ENCODE results near the gene OR3A1. TPM values are rescaled to one million over a fixed set of nuclear protein-coding genes. Genes with fewer than 3 reads are reported as not detected.
"Not testable (repeated sequence)": the region's sequence is repeated elsewhere in the genome, so short reads cannot be mapped to it uniquely, and the experiment has no call there.

The OR3A1 gene
- total RNA-seq = 0.18 and 0.34 TPM in 2 replicates

- TF ChIP-seq CTCF (IDR thresholded peaks at IDR 0.05) = no peak
- peaks cover 4% of the 10 kb centered on the region for H3K9me3 Mint-ChIP-seq
- no peak within 1 kb of the TSS for H3K4me3 Mint-ChIP-seq
- H3K27ac Mint-ChIP-seq = no peak within 1 kb of the TSS
- CTCF ChIA-PET = no interaction called here
- ATAC-seq (ENCODE audit: low read depth) = no peak
- intact Hi-C loops (cut with micrococcal nuclease) = no loop called here
- H3K27me3 Mint-ChIP-seq = peaks cover 3% of the 10 kb centered on the region
- no peaks in the 10 kb centered on the region for H3K36me3 Mint-ChIP-seq (ENCODE audit: low read depth)
- H3K4me1 Mint-ChIP-seq = no peaks in the 10 kb centered on the region
- POLR2A ChIA-PET = no interaction called here
- no peak for DNase-seq
Observed at GRCh38 chr17:3298260-3298659, at the start of gene OR3A1. TSS of gene OR3A1 (minus strand) at chr17:3298360. CDS start at chr17:3292582, 5,778 bp downstream.

- Mint-ChIP-seq H3K27me3 (peaks cover 28% of the 10 kb centered on the region), H3K4me1 (peaks cover 13% of the 10 kb centered on the region)
- DNase-seq; CTCF ChIA-PET; ATAC-seq (ENCODE audit: low read depth); H3K27ac Mint-ChIP-seq; intact Hi-C loops (cut with micrococcal nuclease); H3K36me3 Mint-ChIP-seq (ENCODE audit: low read depth); POLR2A ChIA-PET; H3K9me3 Mint-ChIP-seq; H3K4me3 Mint-ChIP-seq: not testable (repeated sequence)
Observed at GRCh38 chr17:3342782-3343181, 44.6 kb upstream of the OR3A1 start.

- H3K27me3 Mint-ChIP-seq = peaks cover 11% of the 10 kb centered on the region
- CTCF ChIA-PET = no interaction called here
- peaks cover 13% of the 10 kb centered on the region for H3K4me1 Mint-ChIP-seq
- no peaks in the 10 kb centered on the region for H3K36me3 Mint-ChIP-seq (ENCODE audit: low read depth)
- peaks cover 5% of the 10 kb centered on the region for H3K9me3 Mint-ChIP-seq
- no peak for TF ChIP-seq CTCF (IDR thresholded peaks at IDR 0.05)
- intact Hi-C loops (cut with micrococcal nuclease) = no loop called here
- POLR2A ChIA-PET = no interaction called here
- no peak for DNase-seq
- no peak for ATAC-seq (ENCODE audit: low read depth)
- no peak overlapping the region for H3K4me3 Mint-ChIP-seq
- H3K27ac Mint-ChIP-seq = no peak overlapping the region
Observed at GRCh38 chr17:3335876-3336275, 37.7 kb upstream of the OR3A1 start.

GRCh38 chr17:3318336-3318735, 20.2 kb upstream of the OR3A1 start:
- intact Hi-C loops (cut with micrococcal nuclease) = no loop called here
- H3K27ac Mint-ChIP-seq = no peak overlapping the region
- H3K4me1 Mint-ChIP-seq = peaks cover 7% of the 10 kb centered on the region
- ChIA-PET CTCF (no interaction called here), POLR2A (no interaction called here)
- ATAC-seq (ENCODE audit: low read depth) (no peak), DNase-seq (no peak)
- H3K9me3 Mint-ChIP-seq = no peaks in the 10 kb centered on the region
- no peaks in the 10 kb centered on the region for H3K36me3 Mint-ChIP-seq (ENCODE audit: low read depth)
- no peaks in the 10 kb centered on the region for H3K27me3 Mint-ChIP-seq
- no peak for TF ChIP-seq CTCF (IDR thresholded peaks at IDR 0.05)
- H3K4me3 Mint-ChIP-seq = no peak overlapping the region

GRCh38 chr17:3316836-3317235, 18.7 kb upstream of the OR3A1 start:
- no peak for TF ChIP-seq CTCF (IDR thresholded peaks at IDR 0.05)
- no peaks in the 10 kb centered on the region for H3K27me3 Mint-ChIP-seq
- ChIA-PET CTCF (no interaction called here), POLR2A (no interaction called here)
- no peaks in the 10 kb centered on the region for H3K9me3 Mint-ChIP-seq
- intact Hi-C loops (cut with micrococcal nuclease) = no loop called here
- no peak for ATAC-seq (ENCODE audit: low read depth)
- no peak for DNase-seq
- no peaks in the 10 kb centered on the region for H3K36me3 Mint-ChIP-seq (ENCODE audit: low read depth)
- H3K4me3 Mint-ChIP-seq = no peak overlapping the region
- H3K4me1 Mint-ChIP-seq = peaks cover 7% of the 10 kb centered on the region
- no peak overlapping the region for H3K27ac Mint-ChIP-seq

GRCh38 chr17:3308603-3309002, 10.4 kb upstream of the OR3A1 start:
- CTCF ChIA-PET = interaction anchor here (0.7 kb wide), 1 partner anchor 538 kb away, joined by 3 read pairs; no protein-coding TSS in a partner anchor
- H3K27ac Mint-ChIP-seq = no peak overlapping the region
- H3K36me3 Mint-ChIP-seq (ENCODE audit: low read depth) = no peaks in the 10 kb centered on the region
- intact Hi-C loops (cut with micrococcal nuclease) = no loop called here
- H3K4me1 Mint-ChIP-seq = no peaks in the 10 kb centered on the region
- TF ChIP-seq CTCF (IDR thresholded peaks at IDR 0.05) = no peak
- no peaks in the 10 kb centered on the region for H3K9me3 Mint-ChIP-seq
- no peak for ATAC-seq (ENCODE audit: low read depth)
- H3K27me3 Mint-ChIP-seq = peaks cover 2% of the 10 kb centered on the region
- POLR2A ChIA-PET = no interaction called here
- no peak overlapping the region for H3K4me3 Mint-ChIP-seq
- no peak for DNase-seq
